HepG2 (cell line): ENCODE results near the gene HCRTR2. TPM values are rescaled to one million over a fixed set of nuclear protein-coding genes. Genes with fewer than 3 reads are reported as not detected.

Experiments
- ATAC-seq: fragments of 200-7000 bp; cut with Tn5 transposase; 3 replicates; pipeline ENCODE4 v1.9.1; 2020; ENCODE audit warnings: mild to moderate bottlenecking, moderate library complexity
- BruUV-seq: library from RNA; stranded (reverse); fragments of 400-500 nt; replicated peaks from 2 replicates; lab custom pipeline; 2021; lab: Mats Ljungman, UMichigan
- CTCF ChIA-PET: fragments of 300-600 bp; formaldehyde crosslinking; extraction: SDS; loops from one replicate; lab custom pipeline; 2021; ENCODE audit warnings: low total read pairs, inconsistent platforms, low intra/inter-chr PET ratio; lab: Yijun Ruan, JAX
- POLR2A ChIA-PET: fragments of 350-600 bp; sonication (Branson Sonifier 250); formaldehyde crosslinking; loops from one replicate; lab custom pipeline; 2020; ENCODE audit warnings: antibody characterized with exemption, inconsistent platforms; lab: Yijun Ruan, JAX
- DNase-seq: peaks from one replicate; pipeline ENCODE4 v3.0.0-alpha.2; 2015; ENCODE audit warnings: low spot score
- FAIRE-seq: peaks from 3 replicates; lab custom pipeline; 2011; peaks lifted over from hg19 to GRCh38; lab: Jason Lieb, UNC
- H2AFZ ChIP-seq: one replicate; pipeline ENCODE4 v1.6.1; 2011; ENCODE audit warnings: low read length, inconsistent platforms
- H3K27ac ChIP-seq: fragments of 300-600 bp; 3 replicates; pipeline ENCODE4 v1.8.0; 2011; ENCODE audit warnings: mixed run types, mild to moderate bottlenecking, mixed read lengths, low read length, inconsistent platforms; ENCODE audit not compliant: insufficient read depth; ENCODE audit errors: extremely low read length
- H3K27me3 ChIP-seq, 2 experiments: fragments of 200-600 bp in 1 of 2; 2 replicates in 1 of 2; 3 replicates in 1 of 2; pipeline versions ENCODE4 v1.6.0 to v1.8.0; 2011; ENCODE audit warnings: low read length in 2 of 2, mild to moderate bottlenecking in 2 of 2, moderate library complexity in 2 of 2, inconsistent platforms in 1 of 2; ENCODE audit not compliant: insufficient read depth in 2 of 2, control insufficient read depth in 1 of 2
- H3K36me3 ChIP-seq, 2 experiments: fragments of 200-600 bp in 1 of 2; replicated peaks in 1 of 2; 2 replicates in 1 of 2; 3 replicates in 1 of 2; pipeline versions ENCODE4 v1.5.1 to v1.8.0; 2011; ENCODE audit warnings: low read length in 2 of 2, inconsistent platforms in 1 of 2; ENCODE audit not compliant: insufficient read depth in 2 of 2, control insufficient read depth in 1 of 2
- H3K4me1 ChIP-seq: 2 replicates; pipeline ENCODE4 v1.5.1; 2012; ENCODE audit warnings: low read length, inconsistent platforms; ENCODE audit not compliant: insufficient read depth
- H3K4me2 ChIP-seq: 2 replicates; pipeline ENCODE4 v1.6.0; 2011; ENCODE audit warnings: low read depth, low read length, inconsistent platforms
- H3K4me3 ChIP-seq, 3 experiments: fragments of 200-600 bp in 1 of 3; sonication (generic), shearing (Covaris generic) in 1 of 3; replicated peaks in 1 of 3; 2 replicates each; pipeline ENCODE4 v1.5.1; 2011 to 2016; ENCODE audit warnings: low read length in 3 of 3, inconsistent platforms in 2 of 3, low read depth in 2 of 3, mild to moderate bottlenecking in 2 of 3, control low read depth in 1 of 3, mixed read lengths in 1 of 3; ENCODE audit not compliant: insufficient read depth in 1 of 3
- H3K79me2 ChIP-seq: one replicate; pipeline ENCODE4 v1.6.1; 2011; ENCODE audit warnings: low read length, inconsistent platforms; ENCODE audit not compliant: insufficient read depth
- H3K9ac ChIP-seq: 2 replicates; pipeline ENCODE4 v1.6.0; 2011; ENCODE audit warnings: mild to moderate bottlenecking, low read depth, low read length, inconsistent platforms; ENCODE audit not compliant: insufficient read depth
- H3K9me3 ChIP-seq: 2 replicates; pipeline ENCODE4 v1.5.1; 2012; ENCODE audit warnings: mild to moderate bottlenecking, low read length
- H4K20me1 ChIP-seq: 2 replicates; pipeline ENCODE4 v1.6.0; 2011; ENCODE audit warnings: inconsistent platforms, mild to moderate bottlenecking, low read length, moderate library complexity; ENCODE audit not compliant: insufficient read depth
- ATF7-NPFF ChIP-seq: sonication (generic); formaldehyde crosslinking; IDR thresholded peaks from 2 replicates; pipeline ENCODE4 v1.8.1; 2023; ENCODE audit warnings: mild to moderate bottlenecking, low read depth, missing genetic modification reagents, moderate library complexity
- DMAP1 ChIP-seq: IDR thresholded peaks from 2 replicates; pipeline ENCODE4 v1.6.1; 2016
- E2F5 ChIP-seq: sonication (generic); formaldehyde crosslinking; conservative IDR thresholded peaks from 2 replicates; pipeline ENCODE4 v1.4.0; 2020; ENCODE audit warnings: missing genetic modification reagents
- GMEB1 ChIP-seq: sonication (generic); formaldehyde crosslinking; IDR thresholded peaks from 2 replicates; pipeline ENCODE4 v1.5.1; 2020; ENCODE audit warnings: missing genetic modification reagents, mild to moderate bottlenecking, borderline replicate concordance
- MAF1 ChIP-seq: sonication (generic); formaldehyde crosslinking; IDR thresholded peaks from 2 replicates; pipeline ENCODE4 v1.5.0; 2020; ENCODE audit warnings: missing genetic modification reagents, borderline replicate concordance
- PHB2 ChIP-seq: fragments of 450-650 bp; IDR thresholded peaks from 2 replicates; pipeline ENCODE4 v1.6.1; 2018; ENCODE audit not compliant: partially characterized antibody
- PLRG1 ChIP-seq: fragments of 450-650 bp; conservative IDR thresholded peaks from 2 replicates; pipeline ENCODE4 v1.6.1; 2016
- SATB2 ChIP-seq: sonication (generic); formaldehyde crosslinking; IDR thresholded peaks from 2 replicates; pipeline ENCODE4 v1.5.0; 2020; ENCODE audit warnings: missing genetic modification reagents
- SMAD3 ChIP-seq: sonication (generic); formaldehyde crosslinking; IDR thresholded peaks from 2 replicates; pipeline ENCODE4 v1.4.0; 2020; ENCODE audit warnings: missing genetic modification reagents
- ZBTB14 ChIP-seq: sonication (generic); formaldehyde crosslinking; IDR thresholded peaks from 2 replicates; pipeline ENCODE4 v1.4.0; 2020; ENCODE audit warnings: missing genetic modification reagents
- ZFP1 ChIP-seq: IDR thresholded peaks from 2 replicates; pipeline ENCODE4 v1.6.1; 2016
- ZFP36L1 ChIP-seq: sonication (generic); formaldehyde crosslinking; IDR thresholded peaks from 2 replicates; pipeline ENCODE4 v1.8.0; 2022; ENCODE audit warnings: mild to moderate bottlenecking, missing genetic modification reagents, moderate library complexity
- ZFP90 ChIP-seq: sonication (generic); formaldehyde crosslinking; IDR thresholded peaks from 2 replicates; pipeline ENCODE4 v1.8.0; 2022; ENCODE audit warnings: missing genetic modification reagents, mild to moderate bottlenecking, inconsistent platforms, borderline replicate concordance
- ZMYM4 ChIP-seq: sonication (generic); formaldehyde crosslinking; IDR thresholded peaks from 2 replicates; pipeline ENCODE4 v1.8.1; 2023; ENCODE audit warnings: mild to moderate bottlenecking, missing genetic modification reagents
- ZNF563 ChIP-seq: sonication (generic); formaldehyde crosslinking; IDR thresholded peaks from 2 replicates; pipeline ENCODE4 v1.8.0; 2022; ENCODE audit warnings: mild to moderate bottlenecking, moderate library complexity, missing genetic modification reagents
- ZNF597 ChIP-seq: sonication (generic); formaldehyde crosslinking; IDR thresholded peaks from 2 replicates; pipeline ENCODE4 v1.5.0; 2020; ENCODE audit warnings: missing genetic modification reagents
- ZNF878 ChIP-seq: sonication (generic); formaldehyde crosslinking; IDR thresholded peaks from 2 replicates; pipeline ENCODE4 v1.8.1; 2023; ENCODE audit warnings: mild to moderate bottlenecking, missing genetic modification reagents, moderate library complexity
- WGBS: methylation state at CpG from one replicate; pipeline ENCODE4 v1.1.6; 2017; ENCODE audit warnings: low lambda C conversion rate; 5-methylcytosine and 5-hydroxymethylcytosine counted together
- in situ Hi-C: cut with HindIII; loops from 2 replicates; pipeline ENCODE4 v1.10.0; 2017; ENCODE audit warnings: low pct_unique_long_range_greater_than_20kb; ENCODE audit not compliant: extremely low pct_ligation_motif_present
- intact Hi-C: fragments of 100-400 bp; cut with micrococcal nuclease; formaldehyde crosslinking; loops from one replicate; pipeline ENCODE4 v1.10.0; 2022; ENCODE audit not compliant: unreplicated experiment
- polyA plus RNA-seq, 8 experiments: library from polyadenylated mRNA; depleted of rRNA in 3 of 8; stranded (reverse) in 7 of 8; unstranded in 1 of 8; fragments of >200 nt; fragmentation: Illumina TruSeq in 4 of 8; extraction: Trizol in 4 of 8; gene quantifications; 2 replicates each; pipeline versions ENCODE4 v1.2.1 to v1.2.3, GENCODE V29; 2011 to 2016; ENCODE audit warnings: low read depth in 4 of 8, missing spikeins in 1 of 8, mixed read lengths in 1 of 8; ENCODE audit not compliant: insufficient read depth in 1 of 8
- total RNA-seq, 5 experiments: library from RNA; depleted of rRNA; stranded (reverse); fragments of >200 nt; fragmentation: Illumina TruSeq; extraction: Trizol; gene quantifications; 2 replicates each; pipeline ENCODE4 v1.2.3, GENCODE V29; 2016; ENCODE audit warnings: low read depth in 1 of 5

Gene HCRTR2
- total and polyA plus RNA-seq, 2 of the 13 experiments (the other 11 are each of a cell fraction or from before 2014, with no cell fraction given): not detected

- ATAC-seq: no peak
- WGBS: 6% methylated on average over 3 of the region's 3 CpGs
- Histone ChIP-seq H3K4me2 (no peak overlapping the region), H3K36me3 (no peaks in the 10 kb centered on the region), H3K4me3 (no peak overlapping the region), H3K9me3 (no peaks in the 10 kb centered on the region), H3K79me2 (no peaks in the 10 kb centered on the region), H2AFZ (no peak overlapping the region), H3K27ac (no peak overlapping the region), H3K9ac (no peak overlapping the region), H3K4me1 (no peaks in the 10 kb centered on the region), H3K27me3 (no peaks in the 10 kb centered on the region), H4K20me1 (no peaks in the 10 kb centered on the region)
- no TSS peak for BruUV-seq
- no peak for TF ChIP-seq ZFP36L1 (CRISPR knock-in tag)
- no peak for TF ChIP-seq PLRG1
- TF ChIP-seq MAF1: no peak
- no peak for TF ChIP-seq ZBTB14
- TF ChIP-seq ZFP90 (CRISPR knock-in tag): no peak
- TF ChIP-seq ZNF563 (CRISPR knock-in tag): no peak
- no peak for TF ChIP-seq ZNF597
- no peak for TF ChIP-seq DMAP1 (CRISPR knock-in tag)
- no peak for TF ChIP-seq ZMYM4 (CRISPR knock-in tag)
- TF ChIP-seq ZFP1: no peak
- TF ChIP-seq ATF7-NPFF (CRISPR knock-in tag): no peak
- no peak for TF ChIP-seq PHB2
- no peak for TF ChIP-seq SMAD3 (CRISPR knock-in tag)
- no peak for TF ChIP-seq SATB2 (CRISPR knock-in tag)
- TF ChIP-seq GMEB1 (CRISPR knock-in tag): no peak
- no peak for TF ChIP-seq ZNF878 (CRISPR knock-in tag)
- TF ChIP-seq E2F5: no peak
- no peak for FAIRE-seq
- ChIA-PET CTCF (no interaction called here), POLR2A (no interaction called here)
- in situ Hi-C loops: no loop called here
- DNase-seq: no peak
- intact Hi-C loops: no loop called here
Measured at GRCh38 chr6:55208478-55209458, 34.5 kb downstream of the HCRTR2 start.
